A549 (cell line): ENCODE measurements around the gene HSD17B4. TPM values are rescaled to one million over a fixed set of nuclear protein-coding genes. Genes with fewer than 3 reads are reported as not detected.

ENCODE experiments used
- ATAC-seq, 2 experiments: fragments of 200-7000 bp in 1 of 2; fragments of >200 bp in 1 of 2; cut with Nextera tagmentation in 1 of 2; cut with Tn5 transposase in 1 of 2; 3 replicates each; pipeline versions ENCODE4 v1.8.0 to v1.9.1; 2018 to 2020; ENCODE audit warnings: mild to moderate bottlenecking in 1 of 2, moderate library complexity in 1 of 2
- CTCF ChIA-PET: fragments of 300-600 bp; sonication (Branson Sonifier 250); formaldehyde crosslinking; extraction: SDS; loops from one replicate; lab custom pipeline; 2021; ENCODE audit warnings: antibody characterized with exemption, inconsistent platforms; lab: Yijun Ruan, JAX
- POLR2A ChIA-PET: fragments of 350-600 bp; formaldehyde crosslinking; extraction: SDS; loops from one replicate; lab custom pipeline; 2021; ENCODE audit warnings: antibody characterized with exemption, inconsistent platforms; lab: Yijun Ruan, JAX
- DNase-seq, 2 experiments: peaks; one replicate each; pipeline versions ENCODE4 v3.0.0 to v3.0.0-alpha.2; 2011 to 2016; ENCODE audit warnings: low read depth in 1 of 2, low spot score in 1 of 2
- FAIRE-seq: peaks from 2 replicates; lab custom pipeline; 2011; peaks lifted over from hg19 to GRCh38; lab: Jason Lieb, UNC
- H3K27ac ChIP-seq, 2 experiments: fragments of >200 bp; sonication (Bioruptor Twin); formaldehyde crosslinking; 3 replicates each; pipeline ENCODE4 v1.5.1; 2016 to 2017
- H3K4me1 ChIP-seq: fragments of >200 bp; sonication (Bioruptor Twin); formaldehyde crosslinking; 3 replicates; pipeline ENCODE4 v1.6.1; 2016
- H3K4me2 ChIP-seq: fragments of >200 bp; sonication (Bioruptor Twin); formaldehyde crosslinking; 3 replicates; pipeline ENCODE4 v1.6.1; 2016
- H3K4me3 ChIP-seq: fragments of >200 bp; sonication (Bioruptor Twin); formaldehyde crosslinking; 3 replicates; pipeline ENCODE4 v1.5.1; 2016
- H3K9me3 ChIP-seq: fragments of >200 bp; sonication (Bioruptor Twin); formaldehyde crosslinking; 3 replicates; pipeline ENCODE4 v1.6.1; 2016
- BCL3 ChIP-seq: fragments of >200 bp; sonication (Bioruptor Twin); formaldehyde crosslinking; IDR thresholded peaks from 3 replicates; pipeline ENCODE4 v1.6.1; 2016
- CBX2 ChIP-seq: fragments of 200-600 bp; sonication (generic); IDR thresholded peaks from 2 replicates; pipeline ENCODE4 v1.6.1; 2016; ENCODE audit warnings: low read depth, mild to moderate bottlenecking, borderline replicate concordance
- CBX8 ChIP-seq: fragments of 200-600 bp; sonication (generic); IDR thresholded peaks from 2 replicates; pipeline ENCODE4 v1.6.1; 2016
- CEBPB ChIP-seq, 2 experiments: fragments of >200 bp in 1 of 2; sonication (Bioruptor Twin) in 1 of 2; formaldehyde crosslinking in 1 of 2; IDR thresholded peaks; 2 replicates each; pipeline ENCODE4 v1.6.1; 2012 to 2016
- E2F6 ChIP-seq: IDR thresholded peaks from 2 replicates; pipeline ENCODE4 v1.6.1; 2012; ENCODE audit warnings: low read depth, borderline replicate concordance
- EHF ChIP-seq: fragments of 250-450 bp; sonication (Bioruptor Pico); IDR thresholded peaks from 2 replicates; pipeline ENCODE4 v1.5.0; 2020; ENCODE audit warnings: mild to moderate bottlenecking
- EHMT2 ChIP-seq: fragments of 200-600 bp; sonication (generic); IDR thresholded peaks from 2 replicates; pipeline ENCODE4 v1.6.1; 2016; ENCODE audit warnings: antibody characterized with exemption, low read depth, mild to moderate bottlenecking, moderate library complexity
- ELK1 ChIP-seq: fragments of 150-350 bp; IDR thresholded peaks from 2 replicates; pipeline ENCODE4 v1.6.1; 2014; ENCODE audit warnings: low read depth, mild to moderate bottlenecking, low read length
- EP300 ChIP-seq, 2 experiments: fragments of >200 bp; sonication (Bioruptor Twin); formaldehyde crosslinking; IDR thresholded peaks; 2 replicates in 1 of 2; 3 replicates in 1 of 2; pipeline ENCODE4 v1.6.1; 2016 to 2017
- ESRRA ChIP-seq: fragments of 150-350 bp; IDR thresholded peaks from 2 replicates; pipeline ENCODE4 v1.6.1; 2014; ENCODE audit warnings: mild to moderate bottlenecking, low read length, borderline replicate concordance
- FOSL2 ChIP-seq, 2 experiments: fragments of 450-650 bp in 1 of 2; fragments of >200 bp in 1 of 2; sonication (Bioruptor Twin) in 1 of 2; formaldehyde crosslinking; IDR thresholded peaks; 2 replicates each; pipeline versions ENCODE4 v1.5.0 to v1.6.1; 2016 to 2020; ENCODE audit warnings: mild to moderate bottlenecking in 1 of 2, moderate library complexity in 1 of 2
- GATA3 ChIP-seq: IDR thresholded peaks from 2 replicates; pipeline ENCODE4 v1.6.1; 2012; ENCODE audit warnings: borderline replicate concordance
- HOXB5 ChIP-seq: fragments of 250-450 bp; sonication (Bioruptor Pico); IDR thresholded peaks from 2 replicates; pipeline ENCODE4 v1.5.0; 2020; ENCODE audit warnings: mild to moderate bottlenecking, moderate library complexity
- JUN ChIP-seq, 2 experiments: fragments of >200 bp; sonication (Bioruptor Twin); formaldehyde crosslinking; IDR thresholded peaks; 2 replicates in 1 of 2; 3 replicates in 1 of 2; pipeline ENCODE4 v1.6.1; 2016 to 2017
- KDM1A ChIP-seq: fragments of 200-600 bp; sonication (generic); IDR thresholded peaks from 2 replicates; pipeline ENCODE4 v1.6.1; 2016; ENCODE audit warnings: low read depth, mild to moderate bottlenecking
- MAX ChIP-seq: IDR thresholded peaks from 2 replicates; pipeline ENCODE4 v1.6.1; 2012
- MYC ChIP-seq: IDR thresholded peaks from 2 replicates; pipeline ENCODE4 v1.6.1; 2012; ENCODE audit warnings: mild to moderate bottlenecking, inconsistent platforms, low read length, improper control_type of control experiment, borderline replicate concordance
- NFE2L2 ChIP-seq: fragments of 150-350 bp; conservative IDR thresholded peaks from 2 replicates; pipeline ENCODE4 v1.6.1; 2014; ENCODE audit warnings: low read length
- PHF8 ChIP-seq: fragments of 200-600 bp; sonication (generic); IDR thresholded peaks from 2 replicates; pipeline ENCODE4 v1.6.1; 2016; ENCODE audit warnings: low read depth, mild to moderate bottlenecking, antibody characterized with exemption, moderate library complexity, borderline replicate concordance
- POLR2A ChIP-seq: IDR thresholded peaks from 2 replicates; pipeline ENCODE4 v1.6.1; 2012; ENCODE audit warnings: mild to moderate bottlenecking, low read length
- RARB ChIP-seq: fragments of 250-450 bp; sonication (Bioruptor Pico); IDR thresholded peaks from 2 replicates; pipeline ENCODE4 v1.8.0; 2021; ENCODE audit warnings: mild to moderate bottlenecking, moderate library complexity
- RFX5 ChIP-seq: fragments of 450-650 bp; IDR thresholded peaks from 2 replicates; pipeline ENCODE4 v1.7.1; 2014; ENCODE audit warnings: antibody characterized with exemption, mild to moderate bottlenecking, moderate library complexity
- RNF2 ChIP-seq: fragments of 200-600 bp; sonication (generic); IDR thresholded peaks from 2 replicates; pipeline ENCODE4 v1.6.1; 2016; ENCODE audit warnings: low read depth, mild to moderate bottlenecking, antibody characterized with exemption, moderate library complexity, borderline replicate concordance
- SMC3 ChIP-seq: fragments of >200 bp; sonication (Bioruptor Twin); formaldehyde crosslinking; IDR thresholded peaks from 3 replicates; pipeline ENCODE4 v1.6.1; 2018; ENCODE audit warnings: inconsistent platforms
- ZC3H11A ChIP-seq: fragments of 450-650 bp; IDR thresholded peaks from 2 replicates; pipeline ENCODE4 v1.6.1; 2014; ENCODE audit warnings: antibody characterized with exemption, mild to moderate bottlenecking
- ZFP36 ChIP-seq: fragments of 450-650 bp; IDR thresholded peaks from 2 replicates; pipeline ENCODE4 v1.6.1; 2014; ENCODE audit warnings: borderline replicate concordance; ENCODE audit not compliant: partially characterized antibody
- ZSCAN20 ChIP-seq: fragments of 250-450 bp; sonication (Bioruptor Pico); IDR thresholded peaks from 2 replicates; pipeline ENCODE4 v1.8.0; 2022; ENCODE audit warnings: mild to moderate bottlenecking, moderate library complexity
- WGBS: methylation state at CpG from one replicate; pipeline ENCODE4 v1.1.6; 2017; ENCODE audit errors: missing lambda C conversion rate; 5-methylcytosine and 5-hydroxymethylcytosine counted together
- polyA minus RNA-seq: library from RNA; depleted of rRNA, polyadenylated mRNA; stranded (reverse); fragments of >200 nt; gene quantifications from 2 replicates; pipeline ENCODE4 v1.2.3, GENCODE V29; 2011; rRNA and poly(A)+ RNA removed
- polyA plus RNA-seq, 4 experiments: library from polyadenylated mRNA; depleted of rRNA in 3 of 4; stranded (reverse); fragments of >200 nt; fragmentation: RNase III in 1 of 4; extraction: RNeasy Plus Mini Kit Qiagen cat#74134 plus additional on column Dnase treatment in 1 of 4; gene quantifications; 2 replicates in 3 of 4; 3 replicates in 1 of 4; pipeline ENCODE4 v1.2.3, GENCODE V29; 2011 to 2017
- TF ChIP-seq, protein P1 (sequence below): fragments of >200 bp; sonication (Bioruptor Twin); formaldehyde crosslinking; IDR thresholded peaks from 2 replicates; pipeline ENCODE4 v1.6.1; 2016
- TF ChIP-seq, protein P2 (sequence below): fragments of 250-450 bp; sonication (Bioruptor Pico); IDR thresholded peaks from 2 replicates; pipeline ENCODE4 v1.5.0; 2020; ENCODE audit warnings: low read depth, mild to moderate bottlenecking, moderate library complexity
- TF ChIP-seq, protein P3 (sequence below): fragments of 250-450 bp; sonication (Bioruptor Pico); IDR thresholded peaks from 2 replicates; pipeline ENCODE4 v1.5.0; 2021; ENCODE audit warnings: mild to moderate bottlenecking, moderate library complexity, borderline replicate concordance
- TF ChIP-seq, protein P4 (sequence below): fragments of >200 bp; sonication (Bioruptor Twin); formaldehyde crosslinking; IDR thresholded peaks from 3 replicates; pipeline ENCODE4 v1.5.1; 2016

HSD17B4 gene
- polyA plus RNA-seq (2011; rRNA removed) (121 and 175 TPM in 2 replicates), polyA plus RNA-seq (2017; fragmentation: RNase III; extraction: RNeasy Plus Mini Kit Qiagen cat#74134 plus additional on column Dnase treatment) (105 to 135 TPM (median 134 TPM) in 3 replicates), polyA minus RNA-seq (123 and 127 TPM in 2 replicates)
- polyA plus RNA-seq (2012; cell fraction: cytosol; rRNA removed) = 49.4 and 52.5 TPM in 2 replicates
- 27.5 and 84.6 TPM in 2 replicates for polyA plus RNA-seq (2012; cell fraction: nucleus; rRNA removed)

DNA sequence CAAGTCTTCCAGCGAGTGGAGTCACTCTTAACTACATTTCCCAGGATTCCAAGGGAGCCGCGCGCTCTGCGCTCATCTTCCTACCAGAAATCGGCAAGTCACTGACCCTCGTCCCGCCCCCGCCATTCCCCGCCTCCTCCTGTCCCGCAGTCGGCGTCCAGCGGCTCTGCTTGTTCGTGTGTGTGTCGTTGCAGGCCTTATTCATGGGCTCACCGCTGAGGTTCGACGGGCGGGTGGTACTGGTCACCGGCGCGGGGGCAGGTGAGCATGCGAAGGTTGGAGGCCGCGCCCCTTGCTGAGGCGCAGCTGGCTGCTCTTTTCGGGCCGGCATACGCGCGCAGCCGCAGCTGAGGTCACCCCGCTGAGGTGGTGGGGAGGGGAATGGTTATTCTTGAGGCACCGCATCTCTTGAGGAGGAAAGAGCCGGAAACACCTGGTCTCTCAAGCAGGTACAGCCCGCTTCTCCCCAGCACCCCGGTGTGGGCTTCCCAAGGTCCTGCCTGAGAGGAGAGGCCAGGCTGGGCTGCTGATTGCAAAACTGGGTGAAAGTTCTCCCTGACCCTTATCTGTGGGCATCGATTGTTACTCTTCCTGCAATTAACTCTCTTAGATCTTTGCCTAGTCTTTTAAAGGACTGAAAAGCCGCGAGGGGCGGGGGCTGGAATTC is at the start of gene HSD17B4:
TSS of gene HSD17B4 (plus strand) at position 125 of the 667 bp plus-strand sequence. CDS start at position 204, 79 bp downstream.
- peak within 1 kb of the TSS; percentile 66 for H3K4me3 ChIP-seq
- CTCF ChIA-PET = interaction anchor here (1.0 to 1.1 kb wide), 4 partner anchors 13 to 464 kb away, joined by 3 to 4 read pairs (median 3); partner anchors contain the start of gene DTWD2
- TF ChIP-seq KDM1A = no peak
- no peak for TF ChIP-seq EHMT2
- no peak for TF ChIP-seq NFE2L2
- peak in 1 of 2 experiments; percentile 49; a peak in 1 of 5 replicates for TF ChIP-seq JUN (IDR thresholded peaks at IDR 0.05)
- no peak for TF ChIP-seq E2F6
- TF ChIP-seq, protein P1, sequence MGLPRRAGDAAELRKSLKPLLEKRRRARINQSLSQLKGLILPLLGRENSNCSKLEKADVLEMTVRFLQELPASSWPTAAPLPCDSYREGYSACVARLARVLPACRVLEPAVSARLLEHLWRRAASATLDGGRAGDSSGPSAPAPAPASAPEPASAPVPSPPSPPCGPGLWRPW = no peak
- TF ChIP-seq ZFP36 = no peak
- TF ChIP-seq, protein P2, sequence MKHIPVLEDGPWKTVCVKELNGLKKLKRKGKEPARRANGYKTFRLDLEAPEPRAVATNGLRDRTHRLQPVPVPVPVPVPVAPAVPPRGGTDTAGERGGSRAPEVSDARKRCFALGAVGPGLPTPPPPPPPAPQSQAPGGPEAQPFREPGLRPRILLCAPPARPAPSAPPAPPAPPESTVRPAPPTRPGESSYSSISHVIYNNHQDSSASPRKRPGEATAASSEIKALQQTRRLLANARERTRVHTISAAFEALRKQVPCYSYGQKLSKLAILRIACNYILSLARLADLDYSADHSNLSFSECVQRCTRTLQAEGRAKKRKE = no peak
- TF ChIP-seq, protein P3, sequence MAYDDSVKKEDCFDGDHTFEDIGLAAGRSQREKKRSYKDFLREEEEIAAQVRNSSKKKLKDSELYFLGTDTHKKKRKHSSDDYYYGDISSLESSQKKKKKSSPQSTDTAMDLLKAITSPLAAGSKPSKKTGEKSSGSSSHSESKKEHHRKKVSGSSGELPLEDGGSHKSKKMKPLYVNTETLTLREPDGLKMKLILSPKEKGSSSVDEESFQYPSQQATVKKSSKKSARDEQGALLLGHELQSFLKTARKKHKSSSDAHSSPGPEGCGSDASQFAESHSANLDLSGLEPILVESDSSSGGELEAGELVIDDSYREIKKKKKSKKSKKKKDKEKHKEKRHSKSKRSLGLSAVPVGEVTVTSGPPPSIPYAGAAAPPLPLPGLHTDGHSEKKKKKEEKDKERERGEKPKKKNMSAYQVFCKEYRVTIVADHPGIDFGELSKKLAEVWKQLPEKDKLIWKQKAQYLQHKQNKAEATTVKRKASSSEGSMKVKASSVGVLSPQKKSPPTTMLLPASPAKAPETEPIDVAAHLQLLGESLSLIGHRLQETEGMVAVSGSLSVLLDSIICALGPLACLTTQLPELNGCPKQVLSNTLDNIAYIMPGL (CRISPR knock-in tag) = no peak
- no peak for TF ChIP-seq ELK1
- peak; percentile 68 for TF ChIP-seq PHF8
- TF ChIP-seq RNF2 = no peak
- TF ChIP-seq EP300 (IDR thresholded peaks at IDR 0.05) = no peak
- TF ChIP-seq SMC3 = no peak
- TF ChIP-seq GATA3 = no peak
- no peak for TF ChIP-seq EHF (CRISPR knock-in tag)
- TF ChIP-seq, protein P4, sequence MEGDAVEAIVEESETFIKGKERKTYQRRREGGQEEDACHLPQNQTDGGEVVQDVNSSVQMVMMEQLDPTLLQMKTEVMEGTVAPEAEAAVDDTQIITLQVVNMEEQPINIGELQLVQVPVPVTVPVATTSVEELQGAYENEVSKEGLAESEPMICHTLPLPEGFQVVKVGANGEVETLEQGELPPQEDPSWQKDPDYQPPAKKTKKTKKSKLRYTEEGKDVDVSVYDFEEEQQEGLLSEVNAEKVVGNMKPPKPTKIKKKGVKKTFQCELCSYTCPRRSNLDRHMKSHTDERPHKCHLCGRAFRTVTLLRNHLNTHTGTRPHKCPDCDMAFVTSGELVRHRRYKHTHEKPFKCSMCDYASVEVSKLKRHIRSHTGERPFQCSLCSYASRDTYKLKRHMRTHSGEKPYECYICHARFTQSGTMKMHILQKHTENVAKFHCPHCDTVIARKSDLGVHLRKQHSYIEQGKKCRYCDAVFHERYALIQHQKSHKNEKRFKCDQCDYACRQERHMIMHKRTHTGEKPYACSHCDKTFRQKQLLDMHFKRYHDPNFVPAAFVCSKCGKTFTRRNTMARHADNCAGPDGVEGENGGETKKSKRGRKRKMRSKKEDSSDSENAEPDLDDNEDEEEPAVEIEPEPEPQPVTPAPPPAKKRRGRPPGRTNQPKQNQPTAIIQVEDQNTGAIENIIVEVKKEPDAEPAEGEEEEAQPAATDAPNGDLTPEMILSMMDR = no peak
- 0 out of 3 replicates have a peak, but pooled peaks have one; percentile 21 for TF ChIP-seq BCL3
- no peak; the same call in 1 of the 2 replicates for TF ChIP-seq MAX
- no peak for TF ChIP-seq ZC3H11A
- TF ChIP-seq CBX2 = no peak
- TF ChIP-seq ESRRA = no peak
- TF ChIP-seq RARB (CRISPR knock-in tag) = no peak
- TF ChIP-seq RFX5 = no peak
- TF ChIP-seq HOXB5 (CRISPR knock-in tag) = no peak
- no peak for TF ChIP-seq MYC
- TF ChIP-seq ZSCAN20 (CRISPR knock-in tag) = no peak
- no peak for TF ChIP-seq FOSL2 (IDR thresholded peaks at IDR 0.05)
- no peak for TF ChIP-seq FOSL2 (CRISPR knock-in tag; IDR thresholded peaks at IDR 0.05)
- TF ChIP-seq POLR2A = peak; percentile 78
- no peak for TF ChIP-seq CBX8
- peak in 1 of 2 experiments; percentile 44; a peak in 1 of 4 replicates for TF ChIP-seq CEBPB (IDR thresholded peaks at IDR 0.05)
- FAIRE-seq (no peak), DNase-seq (peak; percentile 93 to 95), ATAC-seq (peak; percentile 97 to 99)
- H3K27ac ChIP-seq = peak within 1 kb of the TSS; percentile 81 to 91
- peaks cover 10% of the 10 kb centered on the region; the same call in 1 of the 3 replicates for H3K4me1 ChIP-seq
- H3K9me3 ChIP-seq = no peaks in the 10 kb centered on the region
- WGBS = 0% methylated on average over 20 of the region's 42 CpGs
- POLR2A ChIA-PET = interaction anchor here (0.6 to 1.2 kb wide), 3 partner anchors 9 to 465 kb away, joined by 3 to 4 read pairs (median 3); no protein-coding TSS in a partner anchor
- H3K4me2 ChIP-seq = peak within 1 kb of the TSS; percentile 69
